ENCODE data around the gene SUCLA2.

GRCh38 chr13:48019796-48020195 is 18.7 kb upstream of the SUCLA2 start:
- no peak for TF ChIP-seq YY1 (IDR thresholded peaks at IDR 0.05; ENCODE audit: borderline replicate concordance in 1 of 3, control insufficient read depth in 1 of 3, extremely low read depth in 1 of 3, insufficient read depth in 3 of 3, insufficient read length in 1 of 3, insufficient replicate concordance in 2 of 3, low read depth in 1 of 3, low read length in 2 of 3)
- no peak for TF ChIP-seq SMARCA5 (IDR thresholded peaks at IDR 0.05)
- no peak for TF ChIP-seq CTCF (IDR thresholded peaks at IDR 0.05 in 2 of 3, conservative IDR thresholded peaks at IDR 0.05 in 1 of 3; ENCODE audit: insufficient read depth in 2 of 3, low read depth in 1 of 3, low read length in 3 of 3)
- no peak for TF ChIP-seq RBBP5 (IDR thresholded peaks at IDR 0.05; ENCODE audit: borderline replicate concordance, insufficient read depth, low read length, poor library complexity, severe bottlenecking)
- no peak for TF ChIP-seq POLR2A (conservative IDR thresholded peaks at IDR 0.05)
- TF ChIP-seq REST (IDR thresholded peaks at IDR 0.05; ENCODE audit: borderline replicate concordance), result no peak
- no peak for TF ChIP-seq REST (CRISPR knock-in tag; IDR thresholded peaks at IDR 0.05; ENCODE audit: low read depth)

Measured in K562 (cell line).